Activated CD8-positive, alpha-beta memory T cell treated with anti-CD3 and anti-CD28 coated beads for 48 hours (primary cell): Measurements from ENCODE around the gene MBNL2.
"Not testable (repeated sequence)": the region's sequence is repeated elsewhere in the genome, so short reads cannot be mapped to it uniquely, and the experiment has no call there.

ENCODE experiments used
- DNase-seq, 3 experiments: peaks; one replicate each; pipeline ENCODE4 v3.0.0-alpha.2; 2020; ENCODE audit warnings: low read depth in 2 of 3, low spot score in 2 of 3

MBNL2 gene

DNA sequence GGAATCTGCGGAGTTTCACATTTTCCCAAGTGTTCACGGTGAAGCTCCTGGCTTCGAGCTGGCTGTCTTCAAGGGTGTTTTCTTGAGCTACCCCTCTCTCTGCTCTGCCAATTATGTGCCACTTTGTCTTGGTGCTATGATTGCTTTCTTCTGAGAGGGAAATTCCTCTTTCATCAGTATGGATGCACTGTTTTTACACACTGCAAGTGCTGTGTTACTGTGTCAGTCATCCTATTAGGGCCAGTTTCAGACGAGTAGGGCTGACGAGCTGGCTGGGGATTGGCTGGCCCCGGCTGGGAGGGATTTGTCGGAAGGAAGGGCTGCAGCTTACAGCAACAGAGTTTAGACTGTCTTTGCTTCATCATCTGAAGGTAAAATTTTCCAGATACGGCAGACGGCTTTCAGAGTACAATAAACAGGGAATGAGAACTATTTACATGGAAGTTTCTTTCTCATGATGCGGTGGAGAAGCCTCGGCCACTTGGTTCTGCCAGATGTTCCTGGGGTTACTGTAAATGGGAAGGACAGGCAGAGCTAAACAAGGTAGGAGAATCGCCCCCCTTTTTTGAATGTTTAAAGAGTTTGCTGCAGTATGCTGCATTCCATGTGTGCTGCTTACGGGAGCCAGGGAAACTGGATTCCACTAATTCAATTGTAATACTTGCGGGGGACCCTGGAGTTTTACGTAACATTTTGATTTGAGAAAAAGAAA lies at the start of gene MBNL2:
Gene MBNL2 (plus strand): TSS at position 345 of the 712 bp plus-strand sequence. CDS start 53,903 bp downstream, outside the sequence.
- DNase-seq: peak; percentile 37 to 75 (median 72)

DNA sequence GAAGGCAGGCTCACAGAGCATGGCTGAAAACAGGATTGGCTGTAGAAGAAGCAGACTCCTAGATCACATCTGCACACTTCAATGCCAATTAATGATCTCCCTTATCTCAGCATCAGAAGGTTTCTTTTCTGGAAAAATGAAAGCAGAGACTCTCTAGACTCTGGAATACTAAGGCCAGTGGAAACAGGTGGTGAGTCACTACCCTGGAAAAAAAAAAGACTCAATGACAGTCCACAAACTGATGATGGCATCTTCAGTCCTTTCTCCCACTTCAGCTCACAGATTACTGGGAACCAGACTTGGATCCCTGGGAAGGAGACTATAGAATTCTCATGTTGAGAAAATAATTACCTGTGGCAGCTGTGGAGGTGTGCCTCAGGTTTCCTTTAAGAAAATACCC lies 47.5 kb upstream of the MBNL2 start:
- no peak for DNase-seq

DNA sequence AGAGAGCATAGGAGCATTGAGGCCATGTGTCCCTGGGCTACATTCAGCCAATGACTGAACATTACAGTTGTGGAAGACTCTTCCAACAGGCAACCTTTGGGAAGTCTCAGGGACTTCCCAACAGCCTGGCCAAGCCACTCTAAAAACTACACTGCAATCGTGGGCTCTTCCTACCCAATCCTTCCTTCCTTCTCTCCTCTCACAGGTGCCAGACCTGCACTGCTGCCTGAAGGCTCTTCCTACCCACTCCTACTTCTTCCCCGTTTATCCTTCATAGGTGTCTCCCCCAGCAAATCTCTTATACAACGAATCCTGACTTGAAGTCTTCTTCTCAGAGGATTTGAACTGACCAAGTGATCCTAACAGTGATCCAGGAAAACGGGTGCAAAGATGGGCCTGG lies 47.1 kb upstream of the MBNL2 start:
- DNase-seq: no peak

DNA sequence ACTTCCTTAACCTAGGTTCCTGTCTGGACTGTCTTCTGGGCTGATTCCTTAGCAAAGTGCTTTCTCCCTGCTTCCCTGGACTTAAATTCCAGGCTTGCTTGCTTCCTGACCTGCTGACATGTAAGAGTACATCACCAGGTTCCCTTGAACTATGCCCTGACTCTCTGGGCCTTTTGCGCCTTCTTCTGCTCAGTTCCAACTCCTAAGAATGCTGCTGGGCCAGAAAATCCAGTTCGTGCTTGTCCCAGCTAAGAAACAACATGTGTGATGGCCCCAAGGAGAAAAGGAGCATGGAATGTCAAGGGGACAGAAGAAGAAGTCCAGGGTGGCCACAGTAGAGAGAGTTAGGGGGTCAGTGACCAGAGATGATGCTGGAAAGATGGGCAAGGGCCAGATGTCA lies 42.6 kb upstream of the MBNL2 start:
- DNase-seq: no peak

- DNase-seq: no peak
Measured at GRCh38 chr13:97182111-97182890, 39.8 kb upstream of the MBNL2 start.

GRCh38 chr13:97185291-97185690 lies 36.8 kb upstream of the MBNL2 start:
- DNase-seq: no peak

GRCh38 chr13:97185751-97186150 lies 36.4 kb upstream of the MBNL2 start:
- no peak for DNase-seq

- no peak for DNase-seq
Measured at GRCh38 chr13:97188207-97188606, 33.9 kb upstream of the MBNL2 start.

DNA sequence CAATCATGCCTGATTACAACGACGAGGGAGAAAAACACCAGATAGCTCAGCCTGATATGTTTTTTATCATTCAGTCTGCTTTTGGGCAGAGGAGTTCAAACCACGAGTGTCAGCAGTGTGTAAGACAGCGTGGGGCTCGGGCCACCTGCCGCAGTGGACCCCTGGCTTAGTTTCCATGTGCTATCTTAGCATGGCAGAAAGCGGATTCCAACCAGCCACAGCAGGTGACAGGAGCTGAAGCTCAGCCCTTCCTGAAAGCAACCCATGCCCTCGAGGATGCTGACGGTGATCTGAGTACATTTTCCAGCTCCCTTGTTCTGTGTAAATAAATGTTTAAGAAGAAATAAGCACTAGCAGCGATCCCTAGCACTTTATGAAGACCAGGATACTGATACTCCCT lies 32.2 kb upstream of the MBNL2 start:
- DNase-seq: no peak

GRCh38 chr13:97191142-97191541 lies 31.0 kb upstream of the MBNL2 start:
- no peak for DNase-seq

- DNase-seq: no peak
Measured at GRCh38 chr13:97191615-97192014, 30.5 kb upstream of the MBNL2 start.

DNA sequence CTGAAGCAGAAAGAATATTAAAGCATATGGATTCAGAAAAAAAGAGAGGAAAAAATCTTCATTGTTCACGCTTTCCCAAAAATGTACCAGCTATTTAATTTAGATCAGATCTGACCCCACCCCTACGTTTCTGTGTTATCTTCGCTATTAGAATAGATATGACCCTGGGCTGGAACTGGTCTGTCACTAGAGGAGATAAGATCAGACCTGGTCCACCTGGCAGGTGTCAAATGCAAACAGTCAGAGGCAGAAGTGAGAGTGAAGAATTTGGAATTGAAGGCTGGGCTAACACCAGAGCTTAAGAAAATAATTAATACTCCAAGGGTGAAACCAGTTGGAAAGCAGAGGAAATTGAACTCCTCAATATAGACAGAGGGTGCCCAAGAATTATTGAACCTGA lies 30.0 kb upstream of the MBNL2 start:
- no peak for DNase-seq

DNA sequence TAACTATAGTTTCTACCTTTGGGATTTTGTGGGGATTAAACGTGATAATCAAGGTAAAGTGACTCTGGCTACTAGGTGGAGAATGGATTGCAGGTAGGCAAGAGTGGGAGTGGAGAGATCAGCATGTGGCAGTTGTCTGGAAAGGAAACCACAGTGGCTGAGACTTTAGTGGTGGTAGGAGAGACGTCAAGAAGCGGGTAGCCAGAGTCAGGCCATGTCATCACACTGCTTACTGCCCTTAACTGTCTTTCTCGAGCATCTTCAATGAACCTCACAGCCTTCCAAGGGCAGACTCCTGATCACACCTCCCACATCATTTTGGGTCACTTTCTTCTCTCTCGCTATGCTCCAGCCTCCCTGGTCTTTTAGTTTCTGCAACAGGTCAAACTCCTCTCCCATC lies 28.6 kb upstream of the MBNL2 start:
- DNase-seq: no peak

- DNase-seq: no peak
Measured at GRCh38 chr13:97194479-97194878, 27.7 kb upstream of the MBNL2 start.

GRCh38 chr13:97196340-97196739 lies 25.8 kb upstream of the MBNL2 start:
- DNase-seq: no peak

DNA sequence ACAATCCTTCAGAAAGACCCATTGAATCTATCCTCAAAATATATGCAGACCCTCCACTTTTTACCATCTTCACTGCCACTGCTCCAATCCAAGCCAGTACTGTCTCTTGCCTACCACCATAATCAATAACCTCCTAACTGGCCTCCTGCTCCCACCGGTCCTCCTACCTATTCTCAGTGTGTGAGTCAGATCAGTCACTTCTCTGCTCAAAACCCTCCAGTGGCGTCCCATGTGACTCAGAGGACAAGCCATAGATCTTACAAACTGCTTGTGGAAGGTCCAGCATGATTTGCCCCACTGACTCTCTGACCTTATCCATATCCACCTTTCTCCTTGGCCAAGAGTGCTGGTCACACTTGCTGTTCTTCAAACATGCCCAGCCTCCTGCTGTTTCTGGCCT lies 23.4 kb upstream of the MBNL2 start:
- DNase-seq: no peak

DNA sequence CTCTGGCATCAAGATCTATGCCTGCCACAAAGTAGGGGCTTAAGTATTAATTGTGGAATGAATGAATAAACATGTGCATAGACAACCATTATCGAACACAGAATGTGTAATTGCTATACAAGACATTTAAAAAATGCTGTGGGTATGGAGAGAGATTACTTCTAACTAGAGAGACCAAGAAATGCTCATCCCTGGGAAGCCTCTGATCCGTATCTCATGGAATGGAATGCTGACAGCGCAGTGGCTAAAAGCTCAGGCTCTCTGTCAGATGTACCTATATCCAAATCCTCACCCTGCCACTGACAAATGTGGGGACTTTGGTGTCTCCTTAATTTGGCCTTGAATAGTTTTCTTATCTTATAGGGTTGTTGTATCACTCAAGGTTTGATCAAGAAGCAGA lies 22.7 kb upstream of the MBNL2 start:
- DNase-seq: no peak

GRCh38 chr13:97200081-97200942 lies 21.8 kb upstream of the MBNL2 start:
- no peak for DNase-seq

- DNase-seq: no peak
Measured at GRCh38 chr13:97202761-97203160, 19.4 kb upstream of the MBNL2 start.

DNA sequence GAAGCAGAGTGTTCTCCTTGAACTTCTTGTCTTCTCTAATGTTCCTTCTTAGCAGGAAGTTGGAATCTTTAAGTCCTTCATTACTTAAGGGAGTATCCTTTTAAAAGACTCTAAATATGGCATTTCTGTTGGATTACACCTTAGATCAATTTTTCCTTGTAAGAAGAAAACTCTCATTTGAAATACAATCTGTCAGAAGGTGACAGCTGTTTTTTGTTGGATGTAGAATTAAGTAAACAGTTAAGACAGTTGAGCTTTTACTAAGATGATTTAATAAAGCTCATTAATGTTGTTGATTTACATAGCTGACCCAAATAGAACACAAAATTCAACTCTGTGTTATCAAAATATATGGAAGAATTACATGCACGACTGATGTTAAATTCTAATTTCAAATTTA lies 16.7 kb upstream of the MBNL2 start:
- no peak for DNase-seq

- DNase-seq: no peak
Measured at GRCh38 chr13:97205982-97206381, 16.2 kb upstream of the MBNL2 start.

DNA sequence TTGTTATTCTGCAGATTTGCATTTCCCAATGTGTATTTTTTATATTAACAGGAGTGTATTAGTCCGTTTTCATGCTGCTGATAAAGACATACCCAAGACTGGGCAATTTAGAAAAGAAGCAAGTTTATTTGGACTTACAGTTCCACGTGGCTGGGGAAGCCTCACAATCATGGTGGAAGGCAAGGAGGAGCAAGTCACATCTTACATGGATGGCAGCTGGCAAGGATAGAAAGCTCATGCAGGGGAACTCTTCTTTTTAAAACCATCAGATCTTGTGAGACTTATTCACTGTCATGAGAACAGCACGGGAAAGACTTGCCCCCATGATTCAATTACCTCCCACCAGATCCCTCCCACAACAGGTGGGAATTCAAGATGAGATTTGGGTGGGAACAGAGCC lies 14.9 kb upstream of the MBNL2 start:
- not testable (repeated sequence) for DNase-seq
